Activated CD4-positive, CD25-positive, alpha-beta regulatory T cell (primary cell): ENCODE data around the gene CBY2.

Source experiments
- DNase-seq, 4 experiments: peaks; one replicate each; lab custom pipeline; 2025; lab: John Stamatoyannopoulos, UW

The CBY2 gene

DNA sequence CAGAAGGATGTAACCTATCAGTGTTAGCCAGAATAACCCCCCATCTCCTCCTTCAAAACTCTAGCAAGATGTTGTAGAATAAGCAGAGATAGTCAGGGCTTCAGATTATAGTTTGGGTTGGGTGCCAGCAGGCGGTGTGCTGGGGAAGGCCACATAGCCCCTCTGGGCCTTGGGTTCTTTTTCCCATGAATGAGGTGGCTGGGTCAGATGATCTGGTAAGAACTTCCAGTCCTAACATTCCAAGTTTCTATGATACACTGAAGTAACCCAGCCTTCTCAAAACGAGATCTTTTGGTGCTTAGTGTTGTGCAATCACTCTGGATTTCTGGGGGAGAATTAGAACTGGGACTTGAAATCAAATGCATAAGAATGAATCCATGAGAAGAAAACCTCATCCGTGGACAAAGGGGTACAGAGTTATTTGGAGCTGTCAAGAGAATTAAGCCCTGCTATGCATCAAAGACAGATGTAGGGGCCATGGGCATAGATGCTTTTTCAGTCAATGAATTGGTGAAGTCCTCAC is 810 bp downstream of the CBY2 start:
- no peak for DNase-seq

GRCh38 chr13:45704211-45704739 is 2.2 kb downstream of the CBY2 start:
- DNase-seq = no peak

GRCh38 chr13:45704854-45705695 is 3.0 kb downstream of the CBY2 start:
- DNase-seq = no peak

DNA sequence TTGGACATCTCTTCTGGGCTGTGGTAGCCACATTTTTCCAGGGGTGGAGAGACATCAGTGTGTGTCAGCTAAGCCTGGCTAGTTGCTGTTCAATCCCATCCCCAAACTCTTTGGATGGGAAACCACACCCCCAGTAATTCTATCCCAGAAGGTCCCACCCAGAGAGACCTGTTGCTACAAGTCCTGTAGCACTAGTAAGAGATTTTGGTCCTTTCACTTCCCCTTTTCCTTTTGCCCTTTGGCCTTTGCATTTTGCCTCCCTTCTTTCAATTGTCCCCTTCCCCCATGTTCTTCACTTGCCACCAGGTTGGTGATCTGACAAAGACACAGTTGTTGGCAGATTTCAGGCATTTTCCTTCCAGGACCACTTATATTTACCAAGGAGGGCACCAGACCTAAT is 3.8 kb downstream of the CBY2 start:
- DNase-seq = no peak

- DNase-seq = no peak
Measured at GRCh38 chr13:45707516-45708100, 5.5 kb downstream of the CBY2 start.

- DNase-seq = no peak
Measured at GRCh38 chr13:45711951-45712350, 9.8 kb downstream of the CBY2 start.

GRCh38 chr13:45713106-45713690 is 11.1 kb downstream of the CBY2 start:
- DNase-seq = no peak

DNA sequence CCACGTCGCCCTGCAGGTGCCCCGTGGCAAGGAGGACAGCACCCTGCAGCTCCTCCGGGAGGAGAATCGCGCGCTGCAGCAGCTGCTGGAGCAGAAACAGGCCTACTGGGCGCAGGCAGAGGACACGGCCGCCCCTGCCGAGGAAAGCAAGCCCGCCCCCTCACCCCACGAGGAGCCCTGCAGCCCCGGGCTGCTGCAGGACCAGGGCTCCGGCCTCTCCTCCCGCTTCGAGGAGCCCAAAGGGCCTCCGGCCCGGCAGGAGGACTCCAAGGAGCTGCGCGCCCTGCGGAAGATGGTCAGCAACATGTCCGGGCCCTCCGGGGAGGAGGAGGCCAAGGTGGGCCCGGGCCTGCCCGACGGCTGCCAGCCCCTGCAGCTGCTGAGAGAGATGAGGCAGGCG is 11.6 kb downstream of the CBY2 start:
- DNase-seq = no peak

DNA sequence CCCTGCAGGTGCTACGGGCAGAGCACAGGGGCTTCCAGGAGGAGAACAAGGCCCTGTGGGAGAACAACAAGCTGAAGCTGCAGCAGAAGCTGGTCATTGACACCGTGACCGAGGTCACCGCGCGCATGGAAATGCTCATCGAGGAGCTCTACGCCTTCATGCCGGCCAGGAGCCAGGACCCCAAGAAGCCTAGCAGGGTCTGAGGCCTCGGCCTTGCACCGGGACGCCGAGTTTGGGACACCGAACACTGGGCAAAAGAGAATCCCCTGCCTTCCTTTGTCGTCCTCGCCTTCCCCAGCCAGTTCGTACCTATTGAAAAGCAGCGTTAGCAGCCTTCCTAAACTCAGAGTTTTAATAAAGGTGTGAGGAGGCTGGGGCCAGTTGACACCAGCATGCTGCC is 12.1 kb downstream of the CBY2 start:
- DNase-seq = no peak

- no peak for DNase-seq
Measured at GRCh38 chr13:45715351-45715750, 13.2 kb downstream of the CBY2 start.

DNA sequence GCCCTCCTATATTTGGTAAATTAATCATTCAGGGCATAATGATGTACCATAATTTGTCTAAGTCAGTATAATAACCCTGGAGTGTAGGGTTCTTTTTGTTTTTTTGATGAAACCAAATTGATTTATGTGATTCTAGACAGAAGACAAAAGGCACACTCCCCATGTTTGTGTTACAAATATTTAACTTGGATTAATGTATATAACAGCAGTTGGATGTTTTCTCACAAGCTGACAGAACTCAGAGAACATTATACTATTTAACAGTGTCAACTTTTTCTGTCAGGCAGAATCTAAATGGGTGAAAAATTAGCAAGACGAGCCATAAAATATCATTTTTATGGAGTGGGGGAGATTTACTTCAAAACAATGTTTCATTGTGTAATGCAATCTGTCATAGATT is 15.2 kb downstream of the CBY2 start:
- DNase-seq = no peak

DNA sequence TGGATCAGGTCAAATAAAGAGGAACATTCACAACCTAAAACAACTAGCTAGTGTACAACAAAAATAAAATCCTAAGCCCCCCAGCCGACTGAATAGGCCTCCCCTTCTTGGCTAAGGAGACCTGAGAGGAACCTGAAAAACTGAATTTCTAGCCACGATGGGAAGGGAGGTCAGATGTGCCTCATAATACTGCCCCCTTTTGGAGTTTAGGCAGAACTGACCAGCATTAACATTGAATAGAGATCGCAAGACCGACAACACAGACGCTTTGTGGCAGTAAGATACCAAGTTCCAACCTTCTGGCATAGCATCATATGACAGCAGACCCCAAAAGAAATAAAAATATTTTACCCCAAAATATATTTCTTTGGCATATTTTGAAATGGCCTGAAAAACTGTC is 15.9 kb downstream of the CBY2 start:
- no peak for DNase-seq

- no peak for DNase-seq
Measured at GRCh38 chr13:45718992-45719391, 16.9 kb downstream of the CBY2 start.

DNA sequence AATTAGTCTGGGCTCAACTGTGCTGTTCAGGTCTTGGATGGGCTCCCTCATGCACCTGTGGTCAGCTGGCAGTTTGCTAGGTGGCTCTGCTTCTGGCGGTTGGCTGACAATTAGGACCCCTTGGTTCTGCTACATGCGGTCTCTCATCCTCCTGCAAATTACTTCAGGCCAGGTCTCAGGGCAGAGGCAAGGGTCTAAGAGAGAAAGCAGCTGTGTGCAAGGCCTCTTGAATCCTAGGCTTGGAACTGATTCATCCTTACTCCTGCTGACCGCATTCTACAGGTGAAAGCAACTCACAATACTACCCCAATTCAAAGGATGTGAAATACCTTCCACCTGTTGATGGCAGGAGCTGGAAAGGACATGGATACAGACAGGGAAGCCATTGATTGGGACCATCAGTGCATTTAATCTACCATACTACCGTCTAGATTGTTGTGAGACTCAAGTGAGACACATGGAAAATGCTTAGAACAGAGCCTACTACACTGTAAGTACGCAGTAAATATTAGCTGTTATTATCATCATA is 19.1 kb downstream of the CBY2 start:
- no peak for DNase-seq

DNA sequence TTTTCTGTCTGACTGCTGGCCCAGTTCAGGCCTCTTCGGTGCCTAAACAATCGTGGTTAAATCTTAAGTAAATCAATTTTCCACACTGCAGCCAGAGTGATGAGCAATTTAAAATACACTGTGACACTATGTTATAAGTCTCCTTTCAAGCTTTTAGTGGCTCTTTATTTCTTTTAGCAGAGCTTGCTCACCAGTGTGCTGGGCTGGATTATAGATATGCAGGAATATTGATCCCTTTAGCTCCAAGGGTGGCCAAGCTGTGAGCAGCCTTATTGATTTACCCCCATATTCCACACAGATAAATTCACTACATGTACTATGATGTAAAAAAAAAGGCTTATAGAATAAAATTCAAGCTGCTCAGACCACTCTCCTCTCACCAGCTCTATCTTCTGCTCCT is 21.7 kb downstream of the CBY2 start:
- DNase-seq = no peak

- no peak for DNase-seq
Measured at GRCh38 chr13:45728759-45729158, 26.6 kb downstream of the CBY2 start.

GRCh38 chr13:45731455-45731854 is 29.3 kb downstream of the CBY2 start:
- DNase-seq = no peak

- no peak for DNase-seq
Measured at GRCh38 chr13:45732916-45733315, 30.8 kb downstream of the CBY2 start.

DNA sequence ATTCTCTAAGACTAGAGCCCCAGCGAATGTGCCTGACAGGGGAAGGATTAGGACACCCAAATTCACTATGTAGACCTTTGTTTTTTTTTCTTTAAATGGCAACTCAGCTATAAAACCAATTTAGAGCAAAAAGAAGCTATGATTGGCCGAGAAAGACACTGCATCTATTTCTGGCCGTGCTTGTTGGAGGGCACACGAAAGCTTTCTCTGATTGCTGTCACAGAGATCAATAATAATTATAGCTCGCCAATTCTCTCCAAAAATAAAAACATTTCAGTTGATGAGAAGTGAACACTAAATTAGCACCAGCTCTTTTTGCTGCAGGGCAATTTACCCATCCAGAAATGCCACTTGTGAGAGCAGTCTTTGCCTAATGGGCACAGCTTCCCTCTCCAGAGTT is 31.2 kb downstream of the CBY2 start:
- no peak for DNase-seq

DNA sequence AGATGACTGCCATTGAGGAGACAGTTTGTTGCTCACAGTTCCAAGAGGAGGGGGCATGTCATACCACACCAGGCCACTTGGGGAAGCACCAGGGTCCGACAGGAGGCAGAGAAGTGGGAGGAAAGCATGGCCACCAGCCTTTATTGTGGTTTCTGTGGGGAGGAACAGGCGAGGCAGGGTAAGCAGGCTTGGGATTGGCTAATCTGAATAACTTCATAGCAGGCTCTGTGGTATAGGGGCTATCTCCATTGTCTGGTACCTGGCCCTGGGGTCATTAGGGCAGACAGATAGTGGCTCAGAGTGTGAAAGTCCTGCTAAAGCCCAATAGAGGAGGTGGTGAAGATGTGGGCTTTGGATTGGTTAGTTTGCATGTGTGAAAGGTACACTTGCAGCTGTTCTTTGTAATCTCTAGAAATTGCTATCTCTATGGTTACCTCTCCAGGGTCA is 35.5 kb downstream of the CBY2 start:
- no peak for DNase-seq

DNA sequence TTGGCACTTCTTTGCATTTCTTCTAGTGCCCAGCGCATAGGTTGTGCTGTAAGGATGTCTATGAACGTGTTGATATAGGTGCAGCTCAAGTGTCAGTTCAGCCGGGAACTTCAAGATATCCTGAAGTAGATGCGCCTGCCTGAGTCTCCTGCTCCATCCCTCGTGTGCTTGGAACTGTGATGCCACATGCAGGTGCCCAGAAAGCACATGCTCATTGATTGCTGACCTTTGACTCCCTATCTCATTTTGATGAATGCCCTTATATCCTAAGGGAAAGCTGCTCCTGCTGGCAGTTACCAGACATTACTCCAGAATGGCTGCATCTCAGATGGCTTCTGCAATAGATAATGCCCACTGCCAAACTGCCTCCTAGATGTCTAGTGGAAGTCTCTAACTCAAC is 40.9 kb downstream of the CBY2 start:
- DNase-seq = no peak

- DNase-seq = no peak
Measured at GRCh38 chr13:45744979-45745378, 42.9 kb downstream of the CBY2 start.

DNA sequence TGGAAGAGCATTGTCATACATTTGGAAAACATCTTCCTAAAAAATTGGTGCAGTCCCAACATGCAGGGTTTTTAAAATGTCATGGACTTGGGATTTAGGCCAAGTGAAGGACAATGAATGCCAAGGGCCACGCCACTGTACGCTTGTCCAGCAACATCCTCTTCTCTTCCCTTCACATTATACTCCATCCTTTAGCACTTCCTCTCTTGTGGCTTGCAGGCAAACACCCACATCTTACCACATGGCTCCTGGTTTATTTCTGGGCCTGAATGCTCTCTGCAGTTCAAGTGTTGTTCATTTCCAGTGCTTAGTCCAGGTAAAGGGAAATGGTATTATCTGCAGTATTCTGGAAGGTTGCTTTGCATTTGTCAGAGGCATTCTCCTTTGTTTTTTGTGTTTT is 45.0 kb downstream of the CBY2 start:
- no peak for DNase-seq
